WTC11 (cell line): ENCODE data around the gene CARD9.

Experiments used
- CREB1 ChIP-seq: sonication (generic); formaldehyde crosslinking; IDR thresholded peaks from 2 replicates; pipeline ENCODE4 v1.8.0; 2023; ENCODE audit warnings: mild to moderate bottlenecking, missing genetic modification reagents
- TF ChIP-seq, protein P1 (sequence below): fragments of 200-600 bp; IDR thresholded peaks from 2 replicates; pipeline ENCODE4 v1.8.0; 2022; ENCODE audit warnings: antibody characterized with exemption
- TF ChIP-seq, protein P2 (sequence below): sonication (generic); formaldehyde crosslinking; IDR thresholded peaks from 2 replicates; pipeline ENCODE4 v1.8.0; 2022; ENCODE audit warnings: mild to moderate bottlenecking, missing genetic modification reagents

DNA sequence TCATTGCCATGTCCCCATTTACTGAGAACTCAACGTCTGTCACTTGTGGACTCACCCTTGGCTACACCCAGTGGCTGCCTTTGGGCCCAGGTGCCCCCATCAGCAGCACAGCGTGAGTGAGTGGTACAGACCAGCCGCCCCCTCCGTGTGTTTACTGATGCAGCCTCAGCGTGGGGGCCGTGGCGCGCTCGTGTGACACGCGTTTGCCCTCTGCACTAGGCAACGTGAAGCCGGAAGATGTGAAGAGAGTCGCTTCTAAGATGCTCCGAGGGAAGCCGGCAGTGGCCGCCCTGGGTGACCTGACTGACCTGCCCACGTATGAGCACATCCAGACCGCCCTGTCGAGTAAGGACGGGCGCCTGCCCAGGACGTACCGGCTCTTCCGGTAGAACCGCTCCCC lies 49.4 kb upstream of the CARD9 start:
- no peak for TF ChIP-seq CREB1 (CRISPR knock-in tag)
- TF ChIP-seq, protein P1, sequence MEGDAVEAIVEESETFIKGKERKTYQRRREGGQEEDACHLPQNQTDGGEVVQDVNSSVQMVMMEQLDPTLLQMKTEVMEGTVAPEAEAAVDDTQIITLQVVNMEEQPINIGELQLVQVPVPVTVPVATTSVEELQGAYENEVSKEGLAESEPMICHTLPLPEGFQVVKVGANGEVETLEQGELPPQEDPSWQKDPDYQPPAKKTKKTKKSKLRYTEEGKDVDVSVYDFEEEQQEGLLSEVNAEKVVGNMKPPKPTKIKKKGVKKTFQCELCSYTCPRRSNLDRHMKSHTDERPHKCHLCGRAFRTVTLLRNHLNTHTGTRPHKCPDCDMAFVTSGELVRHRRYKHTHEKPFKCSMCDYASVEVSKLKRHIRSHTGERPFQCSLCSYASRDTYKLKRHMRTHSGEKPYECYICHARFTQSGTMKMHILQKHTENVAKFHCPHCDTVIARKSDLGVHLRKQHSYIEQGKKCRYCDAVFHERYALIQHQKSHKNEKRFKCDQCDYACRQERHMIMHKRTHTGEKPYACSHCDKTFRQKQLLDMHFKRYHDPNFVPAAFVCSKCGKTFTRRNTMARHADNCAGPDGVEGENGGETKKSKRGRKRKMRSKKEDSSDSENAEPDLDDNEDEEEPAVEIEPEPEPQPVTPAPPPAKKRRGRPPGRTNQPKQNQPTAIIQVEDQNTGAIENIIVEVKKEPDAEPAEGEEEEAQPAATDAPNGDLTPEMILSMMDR: no peak
- TF ChIP-seq, protein P2, sequence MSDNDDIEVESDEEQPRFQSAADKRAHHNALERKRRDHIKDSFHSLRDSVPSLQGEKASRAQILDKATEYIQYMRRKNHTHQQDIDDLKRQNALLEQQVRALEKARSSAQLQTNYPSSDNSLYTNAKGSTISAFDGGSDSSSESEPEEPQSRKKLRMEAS (CRISPR knock-in tag): no peak
